ENCODE data around the gene ODAD2.

ODAD2 gene

GRCh38 chr10:27805180-27805579, 193.7 kb downstream of the ODAD2 start:
- Histone ChIP-seq H3K4me1 (ENCODE audit: insufficient read depth, low read length) (no peaks in the 10 kb centered on the region), H3K9me3 (ENCODE audit: insufficient read depth, low read depth, low read length) (no peaks in the 10 kb centered on the region), H3K36me3 (ENCODE audit: insufficient read depth, low read length) (no peaks in the 10 kb centered on the region), H3K27me3 (ENCODE audit: insufficient read depth, low read length) (no peaks in the 10 kb centered on the region), H3K27ac (ENCODE audit: low read depth, low read length) (no peak overlapping the region), H3K9ac (ENCODE audit: low read depth, low read length) (no peak overlapping the region), H3K4me3 (ENCODE audit: low read length) (no peak overlapping the region)
- WGBS = 83% methylated on average over 4 of the region's 4 CpGs

GRCh38 chr10:27804136-27804535, 194.7 kb downstream of the ODAD2 start:
- Histone ChIP-seq H3K36me3 (ENCODE audit: insufficient read depth, low read length) (no peaks in the 10 kb centered on the region), H3K4me3 (ENCODE audit: low read length) (no peak overlapping the region), H3K4me1 (ENCODE audit: insufficient read depth, low read length) (peaks cover 2% of the 10 kb centered on the region; the same call in 1 of the 2 replicates), H3K9me3 (ENCODE audit: insufficient read depth, low read depth, low read length) (no peaks in the 10 kb centered on the region), H3K27me3 (ENCODE audit: insufficient read depth, low read length) (no peaks in the 10 kb centered on the region), H3K9ac (ENCODE audit: low read depth, low read length) (no peak overlapping the region), H3K27ac (ENCODE audit: low read depth, low read length) (no peak overlapping the region)
- WGBS = 96% methylated on average over 7 of the region's 7 CpGs

- Histone ChIP-seq H3K36me3 (ENCODE audit: insufficient read depth, low read length) (no peaks in the 10 kb centered on the region), H3K27me3 (ENCODE audit: insufficient read depth, low read length) (no peaks in the 10 kb centered on the region), H3K27ac (ENCODE audit: low read depth, low read length) (no peak overlapping the region), H3K9me3 (ENCODE audit: insufficient read depth, low read depth, low read length) (no peaks in the 10 kb centered on the region), H3K9ac (ENCODE audit: low read depth, low read length) (no peak overlapping the region), H3K4me3 (ENCODE audit: low read length) (no peak overlapping the region), H3K4me1 (ENCODE audit: insufficient read depth, low read length) (peaks cover 2% of the 10 kb centered on the region; the same call in 1 of the 2 replicates)
- 91% methylated on average over 3 of the region's 3 CpGs for WGBS
These were observed 197.6 kb downstream of the ODAD2 start for GRCh38 chr10:27801171-27801785.

- WGBS = 94% methylated on average over 3 of the region's 3 CpGs
These were observed 199.8 kb downstream of the ODAD2 start for GRCh38 chr10:27799046-27799445.

GRCh38 chr10:27794157-27794556, 204.7 kb downstream of the ODAD2 start:
- no peaks in the 10 kb centered on the region for H3K9me3 ChIP-seq (ENCODE audit: insufficient read depth, low read depth, low read length)
- H3K4me1 ChIP-seq (ENCODE audit: insufficient read depth, low read length) = no peaks in the 10 kb centered on the region; the same call in 1 of the 2 replicates
- H3K4me3 ChIP-seq (ENCODE audit: low read length) = no peak overlapping the region
- 89% methylated on average over 1 of the region's 1 CpG for WGBS
- no peak overlapping the region for H3K9ac ChIP-seq (ENCODE audit: low read depth, low read length)
- no peak overlapping the region for H3K27ac ChIP-seq (ENCODE audit: low read depth, low read length)
- H3K27me3 ChIP-seq (ENCODE audit: insufficient read depth, low read length) = no peaks in the 10 kb centered on the region
- H3K36me3 ChIP-seq (ENCODE audit: insufficient read depth, low read length) = no peaks in the 10 kb centered on the region

More at GRCh38 chr10:27799046-27799445, 199.8 kb downstream of the ODAD2 start:
- Histone ChIP-seq H3K27ac (ENCODE audit: low read depth, low read length) (no peak overlapping the region), H3K27me3 (ENCODE audit: insufficient read depth, low read length) (no peaks in the 10 kb centered on the region), H3K4me1 (ENCODE audit: insufficient read depth, low read length) (peaks cover 2% of the 10 kb centered on the region; the same call in 1 of the 2 replicates), H3K9ac (ENCODE audit: low read depth, low read length) (no peak overlapping the region), H3K4me3 (ENCODE audit: low read length) (no peak overlapping the region), H3K9me3 (ENCODE audit: insufficient read depth, low read depth, low read length) (no peaks in the 10 kb centered on the region), H3K36me3 (ENCODE audit: insufficient read depth, low read length) (no peaks in the 10 kb centered on the region)

- Histone ChIP-seq H3K9ac (ENCODE audit: low read depth, low read length) (no peak overlapping the region), H3K4me3 (ENCODE audit: low read length) (no peak overlapping the region), H3K4me1 (ENCODE audit: insufficient read depth, low read length) (0 out of 2 replicates have a peak, but pooled peaks cover 4% of the 10 kb centered on the region), H3K27ac (ENCODE audit: low read depth, low read length) (no peak overlapping the region), H3K27me3 (ENCODE audit: insufficient read depth, low read length) (no peaks in the 10 kb centered on the region), H3K9me3 (ENCODE audit: insufficient read depth, low read depth, low read length) (no peaks in the 10 kb centered on the region), H3K36me3 (ENCODE audit: insufficient read depth, low read length) (no peaks in the 10 kb centered on the region)
- 96% methylated on average over 2 of the region's 2 CpGs for WGBS
These were observed 206.7 kb downstream of the ODAD2 start for GRCh38 chr10:27792216-27792615.

- no peak overlapping the region for H3K27ac ChIP-seq (ENCODE audit: low read depth, low read length)
- WGBS = 89% methylated on average over 2 of the region's 2 CpGs
- 0 out of 2 replicates have a peak, but pooled peaks cover 4% of the 10 kb centered on the region for H3K4me1 ChIP-seq (ENCODE audit: insufficient read depth, low read length)
- no peak overlapping the region for H3K9ac ChIP-seq (ENCODE audit: low read depth, low read length)
- H3K9me3 ChIP-seq (ENCODE audit: insufficient read depth, low read depth, low read length) = 0 out of 2 replicates have a peak, but pooled peaks cover 3% of the 10 kb centered on the region
- H3K36me3 ChIP-seq (ENCODE audit: insufficient read depth, low read length) = no peaks in the 10 kb centered on the region
- H3K4me3 ChIP-seq (ENCODE audit: low read length) = no peak overlapping the region
- no peaks in the 10 kb centered on the region for H3K27me3 ChIP-seq (ENCODE audit: insufficient read depth, low read length)
These were observed 214.6 kb downstream of the ODAD2 start for GRCh38 chr10:27784272-27784671.

GRCh38 chr10:27783660-27784059, 215.2 kb downstream of the ODAD2 start:
- WGBS = 29% methylated on average over 1 of the region's 1 CpG
- 0 out of 2 replicates have a peak, but pooled peaks cover 3% of the 10 kb centered on the region for H3K4me1 ChIP-seq (ENCODE audit: insufficient read depth, low read length)

GRCh38 chr10:27779462-27780015, 219.3 kb downstream of the ODAD2 start:
- Histone ChIP-seq H3K27ac (ENCODE audit: low read depth, low read length) (no peak overlapping the region), H3K4me3 (ENCODE audit: low read length) (no peak overlapping the region), H3K4me1 (ENCODE audit: insufficient read depth, low read length) (peaks cover 7% of the 10 kb centered on the region; the same call in 1 of the 2 replicates), H3K27me3 (ENCODE audit: insufficient read depth, low read length) (no peaks in the 10 kb centered on the region), H3K9ac (ENCODE audit: low read depth, low read length) (no peak overlapping the region), H3K9me3 (ENCODE audit: insufficient read depth, low read depth, low read length) (0 out of 2 replicates have a peak, but pooled peaks cover 3% of the 10 kb centered on the region), H3K36me3 (ENCODE audit: insufficient read depth, low read length) (no peaks in the 10 kb centered on the region)
- WGBS = 89% methylated on average over 9 of the region's 9 CpGs

More at GRCh38 chr10:27783660-27784059, 215.2 kb downstream of the ODAD2 start:
- Histone ChIP-seq H3K4me3 (ENCODE audit: low read length) (no peak overlapping the region), H3K27ac (ENCODE audit: low read depth, low read length) (no peak overlapping the region), H3K9ac (ENCODE audit: low read depth, low read length) (no peak overlapping the region), H3K36me3 (ENCODE audit: insufficient read depth, low read length) (no peaks in the 10 kb centered on the region), H3K9me3 (ENCODE audit: insufficient read depth, low read depth, low read length) (0 out of 2 replicates have a peak, but pooled peaks cover 3% of the 10 kb centered on the region), H3K27me3 (ENCODE audit: insufficient read depth, low read length) (no peaks in the 10 kb centered on the region)

GRCh38 chr10:27774831-27775230, 224.0 kb downstream of the ODAD2 start:
- Histone ChIP-seq H3K9ac (ENCODE audit: low read depth, low read length) (no peak overlapping the region), H3K36me3 (ENCODE audit: insufficient read depth, low read length) (no peaks in the 10 kb centered on the region), H3K27me3 (ENCODE audit: insufficient read depth, low read length) (no peaks in the 10 kb centered on the region), H3K9me3 (ENCODE audit: insufficient read depth, low read depth, low read length) (no peaks in the 10 kb centered on the region), H3K27ac (ENCODE audit: low read depth, low read length) (no peak overlapping the region), H3K4me1 (ENCODE audit: insufficient read depth, low read length) (peaks cover 17% of the 10 kb centered on the region; the same call in 1 of the 2 replicates), H3K4me3 (ENCODE audit: low read length) (no peak overlapping the region)
- WGBS = 51% methylated on average over 2 of the region's 2 CpGs

GRCh38 chr10:27771231-27771630, 227.6 kb downstream of the ODAD2 start:
- Histone ChIP-seq H3K27me3 (ENCODE audit: insufficient read depth, low read length) (no peaks in the 10 kb centered on the region), H3K9ac (ENCODE audit: low read depth, low read length) (no peak overlapping the region), H3K4me3 (ENCODE audit: low read length) (no peak overlapping the region), H3K36me3 (ENCODE audit: insufficient read depth, low read length) (no peaks in the 10 kb centered on the region), H3K9me3 (ENCODE audit: insufficient read depth, low read depth, low read length) (no peaks in the 10 kb centered on the region), H3K27ac (ENCODE audit: low read depth, low read length) (no peak overlapping the region), H3K4me1 (ENCODE audit: insufficient read depth, low read length) (peaks cover 17% of the 10 kb centered on the region; the same call in 1 of the 2 replicates)
- 78% methylated on average over 1 of the region's 4 CpGs for WGBS
